Left ventricle myocardium inferior (tissue), 1 donor: Measurements from ENCODE around the gene THAP3. TPM values are rescaled to one million over a fixed set of nuclear protein-coding genes. Genes with fewer than 3 reads are reported as not detected.

Experiments used
- DNase-seq: peaks from one replicate; pipeline ENCODE4 v3.0.0-alpha.2; 2020
- H3K27ac ChIP-seq: fragments of 200-600 bp; replicated peaks from 2 replicates; pipeline ENCODE4 v1.8.0; 2021
- H3K27me3 ChIP-seq: fragments of 200-600 bp; 2 replicates; pipeline ENCODE4 v1.8.0; 2021; ENCODE audit warnings: low read depth
- H3K36me3 ChIP-seq: fragments of 200-600 bp; 2 replicates; pipeline ENCODE4 v1.8.0; 2021
- H3K4me1 ChIP-seq: fragments of 200-600 bp; 2 replicates; pipeline ENCODE4 v1.8.0; 2021
- H3K4me3 ChIP-seq: fragments of 200-600 bp; 2 replicates; pipeline ENCODE4 v1.8.0; 2021; ENCODE audit warnings: mild to moderate bottlenecking, moderate library complexity
- H3K9me3 ChIP-seq: fragments of 200-600 bp; replicated peaks from 2 replicates; pipeline ENCODE4 v1.8.0; 2021
- intact Hi-C: fragments of 100-400 bp; cut with micrococcal nuclease; formaldehyde crosslinking; loops from one replicate; pipeline ENCODE4 v1.11.0; 2022
- total RNA-seq: library from RNA; stranded (reverse); fragmentation: NEBNext Ultra II Directional; extraction: Animal tissue kit (Norgen Biotek cat#: 25700); gene quantifications from one replicate; pipeline ENCODE4 v1.2.1, GENCODE V29; 2021
- TF ChIP-seq, protein P1 (sequence below): fragments of 200-600 bp; IDR thresholded peaks from 2 replicates; pipeline ENCODE4 v1.8.0; 2021; ENCODE audit warnings: antibody characterized with exemption, mild to moderate bottlenecking, borderline replicate concordance
- donor health status: DM: no; HTN: yes; CAD: no; lungs with severe emphysema.

THAP3 gene
- total RNA-seq, 1 donor from 2014 or later: 14.9 TPM

GRCh38 chr1:6666696-6667095, 42.0 kb downstream of the THAP3 start:
- DNase-seq: no peak
- Histone ChIP-seq H3K4me1 (peaks cover 28% of the 10 kb centered on the region), H3K27ac (peak overlapping the region; percentile 82), H3K4me3 (no peak overlapping the region), H3K9me3 (no peaks in the 10 kb centered on the region), H3K27me3 (no peaks in the 10 kb centered on the region), H3K36me3 (peaks cover 32% of the 10 kb centered on the region)
- intact Hi-C loops: no loop called here
- TF ChIP-seq, protein P1, sequence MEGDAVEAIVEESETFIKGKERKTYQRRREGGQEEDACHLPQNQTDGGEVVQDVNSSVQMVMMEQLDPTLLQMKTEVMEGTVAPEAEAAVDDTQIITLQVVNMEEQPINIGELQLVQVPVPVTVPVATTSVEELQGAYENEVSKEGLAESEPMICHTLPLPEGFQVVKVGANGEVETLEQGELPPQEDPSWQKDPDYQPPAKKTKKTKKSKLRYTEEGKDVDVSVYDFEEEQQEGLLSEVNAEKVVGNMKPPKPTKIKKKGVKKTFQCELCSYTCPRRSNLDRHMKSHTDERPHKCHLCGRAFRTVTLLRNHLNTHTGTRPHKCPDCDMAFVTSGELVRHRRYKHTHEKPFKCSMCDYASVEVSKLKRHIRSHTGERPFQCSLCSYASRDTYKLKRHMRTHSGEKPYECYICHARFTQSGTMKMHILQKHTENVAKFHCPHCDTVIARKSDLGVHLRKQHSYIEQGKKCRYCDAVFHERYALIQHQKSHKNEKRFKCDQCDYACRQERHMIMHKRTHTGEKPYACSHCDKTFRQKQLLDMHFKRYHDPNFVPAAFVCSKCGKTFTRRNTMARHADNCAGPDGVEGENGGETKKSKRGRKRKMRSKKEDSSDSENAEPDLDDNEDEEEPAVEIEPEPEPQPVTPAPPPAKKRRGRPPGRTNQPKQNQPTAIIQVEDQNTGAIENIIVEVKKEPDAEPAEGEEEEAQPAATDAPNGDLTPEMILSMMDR: no peak

- H3K27me3 ChIP-seq: no peaks in the 10 kb centered on the region
- H3K4me1 ChIP-seq: peaks cover 32% of the 10 kb centered on the region
- TF ChIP-seq, protein P1: no peak
- peak overlapping the region; percentile 82 for H3K27ac ChIP-seq
- no peak for DNase-seq
- H3K9me3 ChIP-seq: no peaks in the 10 kb centered on the region
- intact Hi-C loops: no loop called here
- H3K4me3 ChIP-seq: no peak overlapping the region
- peaks cover 34% of the 10 kb centered on the region for H3K36me3 ChIP-seq
Measured at GRCh38 chr1:6667139-6667538, 42.5 kb downstream of the THAP3 start.

DNA sequence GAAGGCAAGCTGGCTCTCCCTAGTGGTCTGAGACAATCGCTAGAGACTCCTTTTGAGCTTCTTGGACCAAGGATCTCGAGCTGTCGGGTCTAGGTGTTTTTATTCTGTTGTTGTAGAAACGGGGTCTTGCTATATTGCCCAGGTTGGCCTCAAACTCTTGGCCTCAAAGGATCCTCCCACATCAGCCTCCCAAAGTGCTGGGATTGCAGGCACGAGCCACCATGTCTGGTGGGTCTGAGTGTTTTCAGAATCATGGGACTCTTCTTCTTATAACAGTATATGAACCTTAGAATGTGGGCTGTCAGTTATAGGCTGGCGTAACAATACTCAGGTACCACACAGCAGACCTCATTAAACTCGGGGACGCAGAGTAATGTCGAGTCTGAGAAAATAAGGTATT, 43.8 kb downstream of the THAP3 start:
- intact Hi-C loops: no loop called here
- peaks cover 34% of the 10 kb centered on the region for H3K36me3 ChIP-seq
- TF ChIP-seq, protein P1: no peak

GRCh38 chr1:6672558-6672957, 47.9 kb downstream of the THAP3 start:
- peak; percentile 34 for DNase-seq
- peaks cover 48% of the 10 kb centered on the region for H3K4me1 ChIP-seq
- H3K27ac ChIP-seq: peak overlapping the region; percentile 80
- H3K36me3 ChIP-seq: peaks cover 35% of the 10 kb centered on the region
- H3K27me3 ChIP-seq: no peaks in the 10 kb centered on the region
- TF ChIP-seq, protein P1: no peak
- H3K9me3 ChIP-seq: no peaks in the 10 kb centered on the region
- no peak overlapping the region for H3K4me3 ChIP-seq
- intact Hi-C loops: no loop called here

More for the DNA sequence above, 43.8 kb downstream of the THAP3 start:
- Histone ChIP-seq H3K9me3 (no peaks in the 10 kb centered on the region), H3K27me3 (no peaks in the 10 kb centered on the region), H3K27ac (no peak overlapping the region), H3K4me3 (no peak overlapping the region), H3K4me1 (peaks cover 38% of the 10 kb centered on the region)
- DNase-seq: no peak

GRCh38 chr1:6673816-6674398, 49.2 kb downstream of the THAP3 start:
- H3K27ac ChIP-seq: peak overlapping the region; percentile 80
- intact Hi-C loops: no loop called here
- H3K36me3 ChIP-seq: peaks cover 46% of the 10 kb centered on the region
- no peaks in the 10 kb centered on the region for H3K27me3 ChIP-seq
- H3K4me1 ChIP-seq: peaks cover 42% of the 10 kb centered on the region
- TF ChIP-seq, protein P1: no peak
- DNase-seq: no peak
- no peaks in the 10 kb centered on the region for H3K9me3 ChIP-seq
- H3K4me3 ChIP-seq: no peak overlapping the region
